K562 (cell line): ENCODE results near the gene GBF1.

Experiments
- CBFB ChIP-seq: sonication (generic); formaldehyde crosslinking; IDR thresholded peaks from 2 replicates; pipeline ENCODE4 v1.4.0; 2020; ENCODE audit warnings: mild to moderate bottlenecking, missing genetic modification reagents
- MTA1 ChIP-seq: fragments of 450-650 bp; IDR thresholded peaks from 2 replicates; pipeline ENCODE4 v1.6.1; 2017; ENCODE audit warnings: borderline replicate concordance
- NONO ChIP-seq, 2 experiments: fragments of 200-400 bp in 1 of 2; fragments of 450-650 bp in 1 of 2; formaldehyde crosslinking in 1 of 2; IDR thresholded peaks; 2 replicates each; pipeline ENCODE4 v1.6.1; 2017; ENCODE audit warnings: low read depth in 2 of 2, mild to moderate bottlenecking in 2 of 2, moderate library complexity in 2 of 2, low read length in 1 of 2
- ZNF3 ChIP-seq: fragments of 250-450 bp; sonication (Bioruptor Pico); IDR thresholded peaks from 2 replicates; pipeline ENCODE4 v1.5.0; 2021; ENCODE audit warnings: mild to moderate bottlenecking, moderate library complexity
- TF ChIP-seq, protein P1 (sequence below), 3 experiments: IDR thresholded peaks in 2 of 3; conservative IDR thresholded peaks in 1 of 3; 2 replicates each; pipeline ENCODE4 v1.5.1; 2011 to 2012; ENCODE audit warnings: low read length in 3 of 3, mild to moderate bottlenecking in 3 of 3, control low read depth in 2 of 3, improper control_type of control experiment in 1 of 3, inconsistent platforms in 1 of 3, low read depth in 1 of 3, mixed read lengths in 1 of 3, moderate library complexity in 1 of 3; ENCODE audit not compliant: insufficient read depth in 2 of 3
- TF ChIP-seq, protein P2 (sequence below): sonication (generic); formaldehyde crosslinking; IDR thresholded peaks from 2 replicates; pipeline ENCODE4 v1.9.0; 2022; ENCODE audit warnings: mild to moderate bottlenecking, missing genetic modification reagents
- TF ChIP-seq, protein P3 (sequence below): fragments of 150-350 bp; conservative IDR thresholded peaks from 2 replicates; pipeline ENCODE4 v1.6.1; 2014; ENCODE audit warnings: low read length

DNA sequence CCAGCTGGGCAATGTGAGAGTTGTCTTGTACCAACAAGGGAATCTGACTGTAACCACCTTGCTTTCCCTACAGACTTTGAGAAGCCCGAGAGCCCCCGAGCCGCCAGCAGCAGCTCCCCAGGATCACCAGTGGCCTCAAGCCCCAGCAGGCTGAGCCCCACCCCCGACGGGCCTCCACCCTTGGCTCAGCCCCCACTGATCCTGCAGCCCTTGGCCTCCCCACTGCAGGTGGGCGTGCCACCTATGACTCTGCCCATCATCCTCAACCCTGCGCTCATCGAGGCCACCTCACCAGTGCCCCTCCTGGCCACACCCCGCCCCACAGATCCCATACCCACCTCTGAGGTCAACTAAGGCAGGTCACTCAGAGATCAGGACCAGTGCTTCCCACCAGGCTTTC, 136.7 kb downstream of the GBF1 start:
- TF ChIP-seq, protein P1, sequence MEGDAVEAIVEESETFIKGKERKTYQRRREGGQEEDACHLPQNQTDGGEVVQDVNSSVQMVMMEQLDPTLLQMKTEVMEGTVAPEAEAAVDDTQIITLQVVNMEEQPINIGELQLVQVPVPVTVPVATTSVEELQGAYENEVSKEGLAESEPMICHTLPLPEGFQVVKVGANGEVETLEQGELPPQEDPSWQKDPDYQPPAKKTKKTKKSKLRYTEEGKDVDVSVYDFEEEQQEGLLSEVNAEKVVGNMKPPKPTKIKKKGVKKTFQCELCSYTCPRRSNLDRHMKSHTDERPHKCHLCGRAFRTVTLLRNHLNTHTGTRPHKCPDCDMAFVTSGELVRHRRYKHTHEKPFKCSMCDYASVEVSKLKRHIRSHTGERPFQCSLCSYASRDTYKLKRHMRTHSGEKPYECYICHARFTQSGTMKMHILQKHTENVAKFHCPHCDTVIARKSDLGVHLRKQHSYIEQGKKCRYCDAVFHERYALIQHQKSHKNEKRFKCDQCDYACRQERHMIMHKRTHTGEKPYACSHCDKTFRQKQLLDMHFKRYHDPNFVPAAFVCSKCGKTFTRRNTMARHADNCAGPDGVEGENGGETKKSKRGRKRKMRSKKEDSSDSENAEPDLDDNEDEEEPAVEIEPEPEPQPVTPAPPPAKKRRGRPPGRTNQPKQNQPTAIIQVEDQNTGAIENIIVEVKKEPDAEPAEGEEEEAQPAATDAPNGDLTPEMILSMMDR (IDR thresholded peaks at IDR 0.05 in 2 of 3, conservative IDR thresholded peaks at IDR 0.05 in 1 of 3; ENCODE audit: insufficient read depth in 2 of 3, low read depth in 1 of 3, low read length in 3 of 3): no peak
- TF ChIP-seq NONO (IDR thresholded peaks at IDR 0.05; ENCODE audit: low read depth in 2 of 2, low read length in 1 of 2): no peak
- TF ChIP-seq, protein P2, sequence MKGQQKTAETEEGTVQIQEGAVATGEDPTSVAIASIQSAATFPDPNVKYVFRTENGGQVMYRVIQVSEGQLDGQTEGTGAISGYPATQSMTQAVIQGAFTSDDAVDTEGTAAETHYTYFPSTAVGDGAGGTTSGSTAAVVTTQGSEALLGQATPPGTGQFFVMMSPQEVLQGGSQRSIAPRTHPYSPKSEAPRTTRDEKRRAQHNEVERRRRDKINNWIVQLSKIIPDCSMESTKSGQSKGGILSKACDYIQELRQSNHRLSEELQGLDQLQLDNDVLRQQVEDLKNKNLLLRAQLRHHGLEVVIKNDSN (CRISPR knock-in tag): no peak
- TF ChIP-seq CBFB (CRISPR knock-in tag): no peak
- TF ChIP-seq, protein P3, sequence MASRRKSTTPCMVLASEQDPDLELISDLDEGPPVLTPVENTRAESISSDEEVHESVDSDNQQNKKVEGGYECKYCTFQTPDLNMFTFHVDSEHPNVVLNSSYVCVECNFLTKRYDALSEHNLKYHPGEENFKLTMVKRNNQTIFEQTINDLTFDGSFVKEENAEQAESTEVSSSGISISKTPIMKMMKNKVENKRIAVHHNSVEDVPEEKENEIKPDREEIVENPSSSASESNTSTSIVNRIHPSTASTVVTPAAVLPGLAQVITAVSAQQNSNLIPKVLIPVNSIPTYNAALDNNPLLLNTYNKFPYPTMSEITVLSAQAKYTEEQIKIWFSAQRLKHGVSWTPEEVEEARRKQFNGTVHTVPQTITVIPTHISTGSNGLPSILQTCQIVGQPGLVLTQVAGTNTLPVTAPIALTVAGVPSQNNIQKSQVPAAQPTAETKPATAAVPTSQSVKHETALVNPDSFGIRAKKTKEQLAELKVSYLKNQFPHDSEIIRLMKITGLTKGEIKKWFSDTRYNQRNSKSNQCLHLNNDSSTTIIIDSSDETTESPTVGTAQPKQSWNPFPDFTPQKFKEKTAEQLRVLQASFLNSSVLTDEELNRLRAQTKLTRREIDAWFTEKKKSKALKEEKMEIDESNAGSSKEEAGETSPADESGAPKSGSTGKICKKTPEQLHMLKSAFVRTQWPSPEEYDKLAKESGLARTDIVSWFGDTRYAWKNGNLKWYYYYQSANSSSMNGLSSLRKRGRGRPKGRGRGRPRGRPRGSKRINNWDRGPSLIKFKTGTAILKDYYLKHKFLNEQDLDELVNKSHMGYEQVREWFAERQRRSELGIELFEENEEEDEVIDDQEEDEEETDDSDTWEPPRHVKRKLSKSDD: no peak
- no peak for TF ChIP-seq MTA1
- TF ChIP-seq ZNF3 (CRISPR knock-in tag): no peak
